CD4-positive, alpha-beta T cell (primary cell): ENCODE measurements around the gene HTT-AS. TPM values are rescaled to one million over a fixed set of nuclear protein-coding genes. Genes with fewer than 3 reads are reported as not detected.

Source experiments
- ATAC-seq: fragments of 200-7000 bp; cut with Tn5 transposase; one replicate; pipeline ENCODE4 v1.10.0; 2022; ENCODE audit warnings: mild to moderate bottlenecking; ENCODE audit not compliant: poor library complexity
- CTCF ChIA-PET: fragments of 350-600 bp; sonication (Branson Sonifier 250); formaldehyde crosslinking; loops from one replicate; lab custom pipeline; 2021; ENCODE audit warnings: antibody characterized with exemption, inconsistent platforms; lab: Charles Lee
- POLR2A ChIA-PET: fragments of 350-600 bp; sonication (Branson Sonifier 250); formaldehyde crosslinking; loops from one replicate; lab custom pipeline; 2021; ENCODE audit warnings: antibody characterized with exemption, inconsistent platforms; lab: Charles Lee
- DNase-seq, 14 experiments: peaks; one replicate each; pipeline ENCODE4 v3.0.0-alpha.2; 2013 to 2020; ENCODE audit warnings: mixed read lengths in 2 of 14
- H3K27ac ChIP-seq, 2 donors: one replicate each; pipeline versions ENCODE4 v1.5.1 to v1.7.0; 2013; ENCODE audit warnings: low read length in 2 of 2, low read depth in 1 of 2, mild to moderate bottlenecking in 1 of 2
- H3K27me3 ChIP-seq, 2 experiments: 1 replicate in 1 of 2; 2 replicates in 1 of 2; pipeline versions ENCODE4 v1.6.1 to v1.7.0; 2013; ENCODE audit warnings: low read length in 2 of 2, control low read depth in 1 of 2, mild to moderate bottlenecking in 1 of 2, moderate library complexity in 1 of 2; ENCODE audit not compliant: insufficient read depth in 2 of 2, control insufficient read depth in 1 of 2
- H3K36me3 ChIP-seq: one replicate; pipeline ENCODE4 v1.6.1; 2013; ENCODE audit warnings: low read length, control low read depth; ENCODE audit not compliant: insufficient read depth
- H3K4me1 ChIP-seq: one replicate; pipeline ENCODE4 v1.6.1; 2013; ENCODE audit warnings: low read length, control low read depth; ENCODE audit not compliant: insufficient read depth
- H3K4me3 ChIP-seq: one replicate; pipeline ENCODE4 v1.5.1; 2013; ENCODE audit warnings: mild to moderate bottlenecking, low read length, moderate library complexity
- H3K9me3 ChIP-seq, 2 experiments: 1 replicate in 1 of 2; 2 replicates in 1 of 2; pipeline versions ENCODE4 v1.6.1 to v1.7.0; 2013; ENCODE audit warnings: low read length in 2 of 2, mild to moderate bottlenecking in 2 of 2, control low read depth in 1 of 2, moderate library complexity in 1 of 2; ENCODE audit not compliant: control insufficient read depth in 1 of 2, insufficient read depth in 1 of 2
- H3K27ac Mint-ChIP-seq: one replicate; pipeline ENCODE4 v1.8.0; 2020; ENCODE audit warnings: mixed read lengths
- H3K27me3 Mint-ChIP-seq: one replicate; pipeline ENCODE4 v1.8.0; 2021; ENCODE audit warnings: mixed read lengths
- H3K36me3 Mint-ChIP-seq: one replicate; pipeline ENCODE4 v1.8.0; 2021; ENCODE audit warnings: low read depth, mixed read lengths
- H3K4me1 Mint-ChIP-seq: one replicate; pipeline ENCODE4 v1.8.0; 2021; ENCODE audit warnings: low read depth, mixed read lengths
- H3K4me3 Mint-ChIP-seq: one replicate; pipeline ENCODE4 v1.8.0; 2020; ENCODE audit warnings: mild to moderate bottlenecking, mixed read lengths
- H3K9me3 Mint-ChIP-seq: one replicate; pipeline ENCODE4 v1.8.0; 2020; ENCODE audit warnings: mixed read lengths
- intact Hi-C, 2 experiments: fragments of 100-400 bp; cut with DNase I in 1 of 2; cut with micrococcal nuclease in 1 of 2; formaldehyde crosslinking; loops; one replicate each; pipeline versions ENCODE4 v1.15.1 to v1.9.0; 2023 to 2025; cut with DNase I, micrococcal nuclease
- total RNA-seq, 174 experiments: library from RNA in 2 of 174; stranded (reverse) in 2 of 174; gene quantifications; one replicate each; pipeline ENCODE4 v1.2.3 and lab custom pipeline; 2021 to 2026
- TF ChIP-seq, protein P1 (sequence below): fragments of 200-600 bp; IDR thresholded peaks from one replicate; pipeline ENCODE4 v1.8.0; 2022; ENCODE audit warnings: antibody characterized with exemption, mild to moderate bottlenecking

The HTT-AS gene
- total RNA-seq, 2 experiments from 2014 or later: not detected

DNA sequence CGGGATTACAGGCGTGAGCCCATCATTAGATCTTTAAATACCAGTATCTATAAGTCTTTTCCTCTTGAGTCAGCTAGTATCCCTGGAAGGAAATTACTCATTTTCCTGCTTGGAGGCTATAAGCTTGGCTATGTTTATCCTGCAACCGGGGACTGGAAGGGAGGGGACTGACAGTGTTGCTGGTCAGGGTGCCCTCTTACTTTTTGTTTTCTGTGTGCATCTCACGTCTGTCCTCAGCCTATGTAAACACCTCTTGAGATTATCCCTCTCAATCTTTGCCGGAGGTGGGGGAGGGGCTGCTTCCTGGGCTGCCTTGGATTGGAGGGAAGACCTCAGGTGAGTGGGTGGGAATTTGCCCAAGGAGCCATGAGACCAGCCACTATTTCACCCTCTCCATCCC is 37.1 kb upstream of the HTT-AS start:
- H3K27ac Mint-ChIP-seq: no peak overlapping the region

DNA sequence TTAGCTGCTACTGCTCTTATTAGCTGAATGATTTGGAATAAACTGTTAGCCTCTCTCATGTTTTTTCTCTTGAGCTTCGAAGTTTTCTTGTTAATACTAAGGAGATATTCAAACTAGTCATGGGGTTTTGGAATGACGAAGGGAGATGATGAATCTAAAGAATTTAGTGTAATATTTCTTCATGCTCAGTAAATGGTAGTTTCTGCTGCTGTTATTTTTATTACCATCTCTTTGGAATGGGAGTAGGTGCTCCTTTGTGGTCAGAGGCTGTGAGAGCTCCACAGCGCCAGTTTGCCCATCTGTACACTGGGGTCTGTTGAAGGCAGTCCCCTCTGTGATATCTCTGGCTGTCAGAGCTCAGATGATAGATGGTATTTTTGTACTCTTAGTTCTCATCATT is 33.9 kb upstream of the HTT-AS start:
- ChIA-PET CTCF (interaction anchor here (1.0 to 2.4 kb wide), 3 partner anchors 14 to 26 kb away, joined by 3 to 9 read pairs (median 3); no protein-coding TSS in a partner anchor), POLR2A (interaction anchor here (1.6 kb wide), 1 partner anchor 34 kb away, joined by 7 read pairs; the partner anchor contains the start of genes HTT and HTT-AS)
- Histone ChIP-seq H3K4me1 (peaks cover 5% of the 10 kb centered on the region), H3K27me3 (no peaks in the 10 kb centered on the region), H3K9me3 (no peaks in the 10 kb centered on the region), H3K4me3 (no peak overlapping the region), H3K36me3 (peaks cover 54% of the 10 kb centered on the region), H3K27ac (no peak overlapping the region)
- Mint-ChIP-seq H3K27me3 (no peaks in the 10 kb centered on the region), H3K4me3 (no peak overlapping the region), H3K36me3 (peaks cover 85% of the 10 kb centered on the region), H3K4me1 (peaks cover 5% of the 10 kb centered on the region), H3K9me3 (no peaks in the 10 kb centered on the region), H3K27ac (no peak overlapping the region)
- TF ChIP-seq, protein P1, sequence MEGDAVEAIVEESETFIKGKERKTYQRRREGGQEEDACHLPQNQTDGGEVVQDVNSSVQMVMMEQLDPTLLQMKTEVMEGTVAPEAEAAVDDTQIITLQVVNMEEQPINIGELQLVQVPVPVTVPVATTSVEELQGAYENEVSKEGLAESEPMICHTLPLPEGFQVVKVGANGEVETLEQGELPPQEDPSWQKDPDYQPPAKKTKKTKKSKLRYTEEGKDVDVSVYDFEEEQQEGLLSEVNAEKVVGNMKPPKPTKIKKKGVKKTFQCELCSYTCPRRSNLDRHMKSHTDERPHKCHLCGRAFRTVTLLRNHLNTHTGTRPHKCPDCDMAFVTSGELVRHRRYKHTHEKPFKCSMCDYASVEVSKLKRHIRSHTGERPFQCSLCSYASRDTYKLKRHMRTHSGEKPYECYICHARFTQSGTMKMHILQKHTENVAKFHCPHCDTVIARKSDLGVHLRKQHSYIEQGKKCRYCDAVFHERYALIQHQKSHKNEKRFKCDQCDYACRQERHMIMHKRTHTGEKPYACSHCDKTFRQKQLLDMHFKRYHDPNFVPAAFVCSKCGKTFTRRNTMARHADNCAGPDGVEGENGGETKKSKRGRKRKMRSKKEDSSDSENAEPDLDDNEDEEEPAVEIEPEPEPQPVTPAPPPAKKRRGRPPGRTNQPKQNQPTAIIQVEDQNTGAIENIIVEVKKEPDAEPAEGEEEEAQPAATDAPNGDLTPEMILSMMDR: no peak
- no peak for ATAC-seq
- intact Hi-C loops: loop anchor here (5.0 to 10.0 kb wide), 2 partner anchors 87 to 239 kb away; no protein-coding TSS in a partner anchor
- no peak for DNase-seq

More for the DNA sequence above, 37.1 kb upstream of the HTT-AS start:
- Mint-ChIP-seq H3K4me3 (no peak overlapping the region), H3K27me3 (no peaks in the 10 kb centered on the region), H3K4me1 (peaks cover 4% of the 10 kb centered on the region), H3K9me3 (no peaks in the 10 kb centered on the region), H3K36me3 (peaks cover 96% of the 10 kb centered on the region)
- TF ChIP-seq, protein P1: no peak
- ChIA-PET POLR2A (no interaction called here), CTCF (no interaction called here)
- H3K27me3 ChIP-seq: no peaks in the 10 kb centered on the region
- no peaks in the 10 kb centered on the region for H3K9me3 ChIP-seq
- no peak overlapping the region for H3K27ac ChIP-seq
- DNase-seq (no peak), ATAC-seq (no peak)
- intact Hi-C loops: no loop called here
- no peak overlapping the region for H3K4me3 ChIP-seq
- peaks cover 3% of the 10 kb centered on the region for H3K4me1 ChIP-seq
- peaks cover 76% of the 10 kb centered on the region for H3K36me3 ChIP-seq

DNA sequence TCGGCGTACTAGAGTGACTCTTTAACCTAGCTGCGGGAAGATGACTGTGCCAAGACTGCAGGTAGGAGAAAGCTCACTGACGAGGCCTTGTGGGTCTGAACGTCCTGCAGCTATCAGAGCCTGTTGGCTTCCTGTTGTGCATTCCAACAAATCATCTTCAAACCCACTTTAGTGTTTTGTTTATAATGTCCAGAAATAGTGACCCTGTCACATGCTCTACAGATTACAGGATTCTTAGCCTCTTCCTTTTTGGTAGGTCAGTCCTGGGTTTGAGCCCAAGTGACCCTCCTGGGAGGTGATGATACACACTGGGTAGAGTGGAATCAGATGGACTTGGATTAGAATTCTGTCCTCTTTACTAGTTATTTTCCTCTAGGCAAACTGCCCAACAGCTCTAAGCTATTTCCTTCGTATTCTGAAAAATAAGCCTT is 33.4 kb upstream of the HTT-AS start:
- peaks cover 5% of the 10 kb centered on the region for H3K4me1 ChIP-seq
- no peak overlapping the region for H3K27ac ChIP-seq
- peaks cover 5% of the 10 kb centered on the region for H3K4me1 Mint-ChIP-seq
- H3K4me3 ChIP-seq: no peak overlapping the region
- ATAC-seq (no peak), DNase-seq (no peak)
- TF ChIP-seq, protein P1: no peak
- no peaks in the 10 kb centered on the region for H3K27me3 ChIP-seq
- H3K4me3 Mint-ChIP-seq: no peak overlapping the region
- peaks cover 50% of the 10 kb centered on the region for H3K36me3 ChIP-seq
- H3K9me3 ChIP-seq: no peaks in the 10 kb centered on the region
- ChIA-PET POLR2A (interaction anchor here (1.6 kb wide), 1 partner anchor 33 kb away, joined by 7 read pairs; the partner anchor contains the start of genes HTT and HTT-AS), CTCF (interaction anchor here (1.0 to 2.4 kb wide), 4 partner anchors 14 to 27 kb away, joined by 3 to 9 read pairs (median 4); no protein-coding TSS in a partner anchor)
- no peaks in the 10 kb centered on the region for H3K27me3 Mint-ChIP-seq
- no peaks in the 10 kb centered on the region for H3K9me3 Mint-ChIP-seq
- intact Hi-C loops: loop anchor here (1.0 to 10.0 kb wide), 4 partner anchors 29 to 373 kb away; no protein-coding TSS in a partner anchor
- no peak overlapping the region for H3K27ac Mint-ChIP-seq
- H3K36me3 Mint-ChIP-seq: peaks cover 83% of the 10 kb centered on the region
